ENCODE data around the gene MRM1.
"Not testable (repeated sequence)": the region's sequence is repeated elsewhere in the genome, so short reads cannot be mapped to it uniquely, and the experiment has no call there.

MRM1 gene

GRCh38 chr17:36594626-36595401 lies 6.6 kb upstream of the MRM1 start:
- H3K27me3 Mint-ChIP-seq (ENCODE audit: low read depth): no peaks in the 10 kb centered on the region

DNA sequence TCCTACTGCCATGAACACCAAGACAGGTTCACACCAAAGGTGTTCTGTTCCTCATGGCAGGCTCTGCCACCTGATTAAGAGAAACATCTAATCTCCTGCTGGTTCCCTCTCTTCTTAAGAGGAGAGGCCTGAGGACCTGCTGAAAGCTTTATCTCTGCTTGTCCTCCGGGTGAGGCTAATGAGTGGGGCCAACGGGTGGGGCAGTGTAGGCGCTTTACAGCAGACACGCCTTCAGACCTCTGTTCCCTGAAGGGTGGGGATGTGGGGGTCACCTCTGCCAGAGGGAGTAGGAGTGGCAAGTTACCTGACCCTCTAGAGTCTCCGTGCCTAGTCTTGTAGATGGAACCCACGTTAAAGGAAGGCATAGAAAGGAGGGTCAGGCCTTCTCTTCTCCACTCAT lies 4.2 kb upstream of the MRM1 start:
- no peaks in the 10 kb centered on the region for H3K9me3 Mint-ChIP-seq
- H3K4me3 Mint-ChIP-seq: no peak overlapping the region
- peaks cover 23% of the 10 kb centered on the region for H3K4me1 Mint-ChIP-seq (ENCODE audit: low read depth)

More at GRCh38 chr17:36594626-36595401, 6.6 kb upstream of the MRM1 start:
- no peak for DNase-seq (ENCODE audit: low spot score)
- H3K4me1 Mint-ChIP-seq (ENCODE audit: low read depth): peaks cover 18% of the 10 kb centered on the region
- H3K36me3 Mint-ChIP-seq (ENCODE audit: low read depth): peaks cover 10% of the 10 kb centered on the region
- H3K27ac Mint-ChIP-seq: no peak overlapping the region
- H3K9me3 Mint-ChIP-seq: no peaks in the 10 kb centered on the region
- H3K4me3 Mint-ChIP-seq: no peak overlapping the region

GRCh38 chr17:36597866-36598777 lies 3.3 kb upstream of the MRM1 start:
- Mint-ChIP-seq H3K9me3 (no peaks in the 10 kb centered on the region), H3K27me3 (ENCODE audit: low read depth) (no peaks in the 10 kb centered on the region), H3K36me3 (ENCODE audit: low read depth) (peaks cover 5% of the 10 kb centered on the region), H3K4me1 (ENCODE audit: low read depth) (peaks cover 25% of the 10 kb centered on the region), H3K4me3 (no peak overlapping the region), H3K27ac (no peak overlapping the region)
- no peak for DNase-seq (ENCODE audit: low spot score)

More for the DNA sequence above, 4.2 kb upstream of the MRM1 start:
- Mint-ChIP-seq H3K27ac (no peak overlapping the region), H3K36me3 (ENCODE audit: low read depth) (peaks cover 5% of the 10 kb centered on the region), H3K27me3 (ENCODE audit: low read depth) (no peaks in the 10 kb centered on the region)
- no peak for DNase-seq (ENCODE audit: low spot score)

DNA sequence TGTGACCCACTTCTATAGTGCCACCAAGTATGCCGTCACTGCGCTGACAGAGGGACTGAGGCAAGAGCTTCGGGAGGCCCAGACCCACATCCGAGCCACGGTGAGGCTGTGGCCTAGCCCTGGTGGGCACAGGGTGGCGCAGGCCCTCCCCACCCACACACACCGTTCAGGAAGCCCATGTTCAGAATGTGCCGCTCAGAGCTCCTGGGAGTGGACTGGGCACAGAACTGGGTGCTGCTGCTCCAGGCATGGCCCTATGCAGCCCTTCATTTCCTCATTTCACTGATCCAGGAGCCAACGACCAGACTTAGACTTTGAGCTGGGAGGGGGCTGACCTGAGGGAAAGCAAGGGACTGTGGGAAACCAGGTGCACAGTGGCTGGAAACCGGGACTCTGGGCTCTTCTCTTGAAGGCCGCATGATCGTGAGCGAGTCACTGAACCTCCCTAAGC lies 2.4 kb upstream of the MRM1 start:
- H3K27me3 Mint-ChIP-seq (ENCODE audit: low read depth): no peaks in the 10 kb centered on the region
- no peak for DNase-seq (ENCODE audit: low spot score)
- no peaks in the 10 kb centered on the region for H3K9me3 Mint-ChIP-seq
- H3K4me1 Mint-ChIP-seq (ENCODE audit: low read depth): peaks cover 22% of the 10 kb centered on the region
- peaks cover 5% of the 10 kb centered on the region for H3K36me3 Mint-ChIP-seq (ENCODE audit: low read depth)
- no peak overlapping the region for H3K4me3 Mint-ChIP-seq
- no peak overlapping the region for H3K27ac Mint-ChIP-seq

DNA sequence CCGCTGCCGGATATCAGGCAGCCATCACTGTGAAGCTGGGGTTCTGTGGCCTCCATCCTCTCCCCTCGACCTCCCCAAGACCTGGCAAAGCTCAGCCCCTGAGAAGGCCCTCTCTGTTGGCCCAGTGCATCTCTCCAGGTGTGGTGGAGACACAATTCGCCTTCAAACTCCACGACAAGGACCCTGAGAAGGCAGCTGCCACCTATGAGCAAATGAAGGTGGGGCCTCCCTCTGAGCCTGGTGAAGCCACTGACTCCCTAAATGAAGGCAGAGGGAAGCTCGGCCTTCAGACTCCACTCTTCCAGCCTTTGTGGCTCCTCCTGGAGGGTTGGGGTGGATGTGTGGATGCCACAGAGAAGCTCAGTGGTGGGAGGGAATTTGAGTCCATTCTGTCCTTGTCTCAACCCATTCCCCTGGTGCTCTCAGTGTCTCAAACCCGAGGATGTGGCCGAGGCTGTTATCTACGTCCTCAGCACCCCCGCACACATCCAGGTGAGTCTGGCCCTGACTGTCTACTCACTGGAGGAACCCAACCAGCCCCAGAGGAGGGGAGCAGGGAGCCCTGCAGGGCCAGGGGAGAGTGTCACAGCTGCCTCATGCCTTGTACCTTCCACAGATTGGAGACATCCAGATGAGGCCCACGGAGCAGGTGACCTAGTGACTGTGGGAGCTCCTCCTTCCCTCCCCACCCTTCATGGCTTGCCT lies 1.7 kb upstream of the MRM1 start:
- H3K27ac Mint-ChIP-seq: no peak overlapping the region
- H3K9me3 Mint-ChIP-seq: no peaks in the 10 kb centered on the region
- peaks cover 5% of the 10 kb centered on the region for H3K36me3 Mint-ChIP-seq (ENCODE audit: low read depth)
- H3K4me3 Mint-ChIP-seq: no peak overlapping the region
- peaks cover 24% of the 10 kb centered on the region for H3K4me1 Mint-ChIP-seq (ENCODE audit: low read depth)
- no peaks in the 10 kb centered on the region for H3K27me3 Mint-ChIP-seq (ENCODE audit: low read depth)
- DNase-seq (ENCODE audit: low spot score): no peak

GRCh38 chr17:36600465-36600864 lies 918 bp upstream of the MRM1 start:
- peak overlapping the region; percentile 90 for H3K4me3 Mint-ChIP-seq
- peak overlapping the region; percentile 91 for H3K27ac Mint-ChIP-seq
- no peaks in the 10 kb centered on the region for H3K27me3 Mint-ChIP-seq (ENCODE audit: low read depth)
- peaks cover 3% of the 10 kb centered on the region for H3K36me3 Mint-ChIP-seq (ENCODE audit: low read depth)
- peaks cover 24% of the 10 kb centered on the region for H3K4me1 Mint-ChIP-seq (ENCODE audit: low read depth)
- no peak for DNase-seq (ENCODE audit: low spot score)
- H3K9me3 Mint-ChIP-seq: no peaks in the 10 kb centered on the region

GRCh38 chr17:36600936-36601302 lies 464 bp upstream of the MRM1 start:
- peaks cover 28% of the 10 kb centered on the region for H3K4me1 Mint-ChIP-seq (ENCODE audit: low read depth)
- H3K27me3 Mint-ChIP-seq (ENCODE audit: low read depth): no peaks in the 10 kb centered on the region
- H3K9me3 Mint-ChIP-seq: no peaks in the 10 kb centered on the region
- no peak for DNase-seq (ENCODE audit: low spot score)
- peaks cover 3% of the 10 kb centered on the region for H3K36me3 Mint-ChIP-seq (ENCODE audit: low read depth)
- peak overlapping the region; percentile 91 for H3K27ac Mint-ChIP-seq
- H3K4me3 Mint-ChIP-seq: peak overlapping the region; percentile 90

DNA sequence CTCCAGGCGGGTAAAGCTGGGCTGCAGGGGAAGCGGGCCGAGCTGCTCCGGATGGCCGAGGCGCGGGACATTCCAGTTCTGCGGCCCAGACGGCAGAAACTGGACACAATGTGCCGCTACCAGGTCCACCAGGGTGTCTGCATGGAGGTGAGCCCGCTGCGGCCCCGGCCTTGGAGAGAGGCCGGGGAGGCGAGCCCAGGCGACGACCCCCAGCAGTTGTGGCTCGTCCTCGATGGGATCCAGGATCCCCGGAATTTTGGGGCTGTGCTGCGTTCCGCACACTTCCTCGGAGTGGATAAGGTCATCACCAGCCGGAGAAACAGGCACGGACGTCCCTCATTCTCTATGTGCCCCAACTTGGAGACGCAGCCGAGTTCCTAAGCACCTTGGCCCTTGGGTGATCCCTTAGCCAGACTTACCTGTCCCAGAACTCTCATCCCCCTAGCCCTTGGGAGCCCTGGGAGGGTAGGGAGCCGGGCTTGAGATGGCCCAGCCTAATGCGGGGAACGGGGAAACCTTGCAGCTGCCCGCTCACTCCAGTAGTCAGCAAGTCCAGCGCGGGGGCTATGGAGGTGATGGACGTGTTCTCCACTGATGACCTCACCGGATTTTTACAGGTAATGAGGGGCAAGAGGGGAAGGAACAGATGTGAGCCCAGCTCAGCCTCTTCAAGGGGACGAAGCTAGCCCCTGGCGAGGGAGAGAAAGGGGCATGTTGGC lies 806 bp downstream of the MRM1 start:
- no peaks in the 10 kb centered on the region for H3K9me3 Mint-ChIP-seq
- peaks cover 5% of the 10 kb centered on the region for H3K36me3 Mint-ChIP-seq (ENCODE audit: low read depth)
- peak overlapping the region; percentile 91 for H3K27ac Mint-ChIP-seq
- DNase-seq (ENCODE audit: low spot score): peak; percentile 13
- peaks cover 29% of the 10 kb centered on the region for H3K4me1 Mint-ChIP-seq (ENCODE audit: low read depth)
- peak overlapping the region; percentile 90 for H3K4me3 Mint-ChIP-seq
- no peaks in the 10 kb centered on the region for H3K27me3 Mint-ChIP-seq (ENCODE audit: low read depth)

DNA sequence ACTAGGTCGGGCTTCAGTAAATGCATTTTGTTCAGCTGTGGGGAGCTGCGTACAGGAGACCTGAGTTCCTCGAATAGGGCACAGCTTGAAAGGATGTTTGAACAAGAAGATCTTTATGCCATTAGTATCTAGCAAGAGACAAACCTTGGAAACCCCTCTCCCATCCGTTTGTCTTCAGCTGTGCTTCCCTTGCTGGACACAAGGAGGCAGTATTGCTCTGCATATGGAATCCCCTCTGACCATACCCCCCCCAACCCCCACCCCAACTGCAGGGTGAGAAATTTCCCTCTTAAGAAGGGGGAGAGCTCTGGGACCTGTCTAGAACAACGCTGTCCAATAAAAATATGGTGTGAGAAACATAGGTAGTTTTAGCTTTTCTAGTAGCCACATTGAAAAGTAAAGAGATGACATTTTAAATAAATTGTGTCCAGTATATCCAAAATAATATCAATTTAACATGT lies 1.6 kb downstream of the MRM1 start:
- peak; percentile 54 for DNase-seq (ENCODE audit: low spot score)
- H3K9me3 Mint-ChIP-seq: no peaks in the 10 kb centered on the region
- H3K36me3 Mint-ChIP-seq (ENCODE audit: low read depth): peaks cover 7% of the 10 kb centered on the region
- H3K4me1 Mint-ChIP-seq (ENCODE audit: low read depth): peaks cover 29% of the 10 kb centered on the region
- H3K27me3 Mint-ChIP-seq (ENCODE audit: low read depth): no peaks in the 10 kb centered on the region
- peak overlapping the region; percentile 68 for H3K27ac Mint-ChIP-seq
- peak overlapping the region; percentile 90 for H3K4me3 Mint-ChIP-seq

DNA sequence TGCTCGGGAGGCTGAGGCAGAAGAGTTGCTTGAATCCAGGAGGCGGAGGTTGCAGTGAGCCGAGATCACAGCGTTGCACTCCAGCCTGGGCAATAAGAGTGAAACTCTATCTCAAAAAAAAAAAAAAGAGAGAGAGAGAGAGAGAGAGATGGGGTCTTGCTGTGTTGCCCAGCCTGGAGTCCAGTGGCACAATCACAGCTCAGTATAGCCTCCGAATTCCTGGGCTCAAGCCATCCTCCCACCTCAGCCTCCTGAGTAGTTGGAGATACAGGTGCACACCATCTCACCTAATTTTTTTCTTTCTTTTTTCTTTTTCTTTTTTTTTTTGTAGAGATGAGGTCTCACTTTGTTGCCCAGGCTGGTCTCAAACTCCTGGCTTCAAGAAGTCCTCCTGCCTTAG lies 3.6 kb downstream of the MRM1 start:
- DNase-seq (ENCODE audit: low spot score); H3K27me3 Mint-ChIP-seq (ENCODE audit: low read depth); H3K9me3 Mint-ChIP-seq; H3K36me3 Mint-ChIP-seq (ENCODE audit: low read depth); H3K4me3 Mint-ChIP-seq; H3K27ac Mint-ChIP-seq: not testable (repeated sequence)
- peaks cover 29% of the 10 kb centered on the region for H3K4me1 Mint-ChIP-seq (ENCODE audit: low read depth)

GRCh38 chr17:36608280-36608679 lies 6.9 kb downstream of the MRM1 start:
- Mint-ChIP-seq H3K36me3 (ENCODE audit: low read depth) (peaks cover 7% of the 10 kb centered on the region), H3K9me3 (no peaks in the 10 kb centered on the region), H3K4me3 (no peak overlapping the region), H3K4me1 (ENCODE audit: low read depth) (peaks cover 12% of the 10 kb centered on the region), H3K27me3 (ENCODE audit: low read depth) (no peaks in the 10 kb centered on the region), H3K27ac (no peak overlapping the region)
- DNase-seq (ENCODE audit: low spot score): no peak

DNA sequence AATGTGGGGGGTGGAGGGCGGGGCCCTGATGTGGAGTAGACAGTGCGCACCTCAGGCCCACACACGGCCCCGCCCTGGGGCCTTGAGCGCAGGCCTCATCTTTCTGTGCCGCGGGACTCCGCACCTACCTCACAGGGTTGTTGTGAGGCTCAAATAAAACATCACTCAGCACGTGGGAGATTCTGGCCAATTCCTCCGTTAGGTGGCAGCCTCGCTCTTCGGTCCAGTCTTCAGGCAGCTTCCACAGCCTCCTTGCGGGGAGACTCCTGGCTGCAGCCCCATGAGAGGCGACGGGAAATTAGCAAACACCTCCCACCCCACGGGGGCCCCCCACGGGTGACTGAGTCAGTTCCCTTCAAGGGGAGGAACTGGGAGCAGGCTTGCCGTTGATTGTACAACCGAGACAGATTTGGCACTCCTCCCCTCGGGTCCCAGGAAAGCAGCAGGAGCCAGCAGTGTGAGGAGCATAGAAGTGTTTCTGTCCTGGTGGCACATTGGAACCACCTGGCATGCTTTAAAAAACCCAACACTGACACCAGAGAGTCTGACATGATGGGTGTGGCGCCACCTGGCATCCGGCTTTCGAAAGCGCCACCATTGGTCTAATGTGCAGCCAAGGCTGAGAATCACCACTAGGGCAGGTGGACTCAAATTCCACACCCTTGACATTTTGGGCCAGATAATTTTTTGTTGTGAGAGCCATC lies 7.6 kb downstream of the MRM1 start:
- peaks cover 12% of the 10 kb centered on the region for H3K4me1 Mint-ChIP-seq (ENCODE audit: low read depth)
- H3K27ac Mint-ChIP-seq: no peak overlapping the region
- H3K4me3 Mint-ChIP-seq: no peak overlapping the region
- H3K27me3 Mint-ChIP-seq (ENCODE audit: low read depth): no peaks in the 10 kb centered on the region
- no peaks in the 10 kb centered on the region for H3K9me3 Mint-ChIP-seq
- no peak for DNase-seq (ENCODE audit: low spot score)
- H3K36me3 Mint-ChIP-seq (ENCODE audit: low read depth): peaks cover 7% of the 10 kb centered on the region

DNA sequence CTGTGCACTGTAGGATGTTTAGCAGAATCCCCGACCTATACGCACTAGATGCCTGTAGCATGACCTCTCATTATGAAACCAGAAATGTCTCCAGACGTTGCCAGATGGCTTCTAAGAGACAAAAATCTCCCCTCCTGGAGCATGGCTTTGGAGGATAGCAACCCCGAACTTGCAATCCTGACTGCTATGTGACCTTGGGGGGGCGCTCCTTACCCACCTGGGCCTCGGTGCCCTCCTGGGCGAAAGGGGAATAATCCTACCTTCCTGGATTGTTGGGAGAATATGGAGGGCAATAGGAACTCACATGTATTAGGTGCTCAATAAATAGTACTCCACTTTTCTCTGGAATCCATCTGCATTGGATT lies 8.1 kb downstream of the MRM1 start:
- H3K4me1 Mint-ChIP-seq (ENCODE audit: low read depth): peaks cover 8% of the 10 kb centered on the region
- H3K36me3 Mint-ChIP-seq (ENCODE audit: low read depth): peaks cover 7% of the 10 kb centered on the region
- H3K4me3 Mint-ChIP-seq: no peak overlapping the region
- H3K27me3 Mint-ChIP-seq (ENCODE audit: low read depth): no peaks in the 10 kb centered on the region
- no peaks in the 10 kb centered on the region for H3K9me3 Mint-ChIP-seq
- no peak for DNase-seq (ENCODE audit: low spot score)
- H3K27ac Mint-ChIP-seq: no peak overlapping the region
